NCI-H345 (cell line): Measurements from ENCODE around the gene TBC1D22A.

ENCODE experiments used
- DNase-seq: peaks from one replicate; lab custom pipeline; 2025; lab: John Stamatoyannopoulos, UW

Gene TBC1D22A

GRCh38 chr22:46795845-46796565, 33.6 kb downstream of the TBC1D22A start:
- no peak for DNase-seq

- no peak for DNase-seq
Observed at GRCh38 chr22:46796566-46797195, 34.2 kb downstream of the TBC1D22A start.

- no peak for DNase-seq
Observed at GRCh38 chr22:46797355-46797754, 34.9 kb downstream of the TBC1D22A start.

DNA sequence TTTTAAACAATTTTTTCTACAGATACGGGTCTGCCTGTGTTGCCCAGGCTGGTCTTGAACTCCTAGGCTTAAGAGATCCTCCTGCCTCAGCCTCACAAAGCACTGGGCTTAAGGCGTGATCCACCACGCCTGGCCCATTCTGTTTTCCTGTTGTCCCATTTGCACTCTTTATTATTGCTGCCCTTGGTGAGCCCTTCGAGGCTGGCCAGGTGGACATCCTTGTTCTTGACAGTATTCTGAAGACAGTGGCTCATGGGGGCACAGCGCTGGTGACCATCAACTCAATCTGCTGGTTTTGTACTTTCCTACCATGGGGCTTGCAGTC, 35.6 kb downstream of the TBC1D22A start:
- no peak for DNase-seq

DNA sequence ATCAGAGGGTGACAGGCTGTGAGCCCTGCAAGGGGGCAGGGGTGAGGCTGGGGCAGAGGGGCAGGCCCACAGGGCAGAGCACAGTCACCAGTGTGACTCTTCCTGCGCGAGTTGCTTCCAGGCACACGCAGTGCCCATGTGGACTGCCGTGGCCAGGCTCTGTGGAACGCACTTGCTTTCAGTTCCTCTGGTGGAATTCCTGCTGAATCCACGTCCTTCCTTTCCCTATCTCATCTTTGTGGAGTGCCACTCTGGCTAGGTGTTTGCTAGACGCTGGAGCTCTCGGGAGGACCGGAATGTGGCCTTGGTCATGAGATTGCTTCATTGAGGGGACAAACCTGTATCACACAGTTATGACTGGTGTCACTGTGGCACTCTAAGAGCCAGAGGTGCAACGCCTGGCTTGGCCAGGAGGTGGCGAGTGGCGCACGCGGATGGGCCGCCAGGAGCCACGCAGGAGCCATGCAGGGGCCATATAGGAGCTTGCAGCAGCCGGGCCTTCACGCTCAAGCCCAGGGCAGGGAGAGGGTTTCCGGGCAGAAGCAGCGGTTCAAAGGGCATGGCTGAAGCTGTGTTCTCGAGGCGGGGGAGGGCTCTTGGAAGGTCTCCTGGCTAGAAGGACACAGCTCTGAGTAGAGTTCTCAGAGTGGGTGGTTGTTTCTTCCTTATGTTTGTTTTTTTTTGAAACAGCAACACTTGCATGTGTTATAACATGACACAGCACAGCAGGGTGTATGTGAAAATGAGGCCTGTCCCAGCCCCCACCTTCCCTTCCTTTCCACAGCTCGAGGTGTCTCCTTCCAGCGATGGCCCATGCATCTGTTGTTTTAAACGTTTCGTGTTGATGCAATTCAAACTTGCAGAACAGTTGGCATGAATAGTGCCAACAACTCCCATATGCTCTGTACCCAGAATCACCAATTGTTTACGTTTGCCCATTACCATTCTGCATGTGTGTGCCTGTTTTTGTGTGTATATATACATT, 36.2 kb downstream of the TBC1D22A start:
- peak; percentile 55 for DNase-seq

DNA sequence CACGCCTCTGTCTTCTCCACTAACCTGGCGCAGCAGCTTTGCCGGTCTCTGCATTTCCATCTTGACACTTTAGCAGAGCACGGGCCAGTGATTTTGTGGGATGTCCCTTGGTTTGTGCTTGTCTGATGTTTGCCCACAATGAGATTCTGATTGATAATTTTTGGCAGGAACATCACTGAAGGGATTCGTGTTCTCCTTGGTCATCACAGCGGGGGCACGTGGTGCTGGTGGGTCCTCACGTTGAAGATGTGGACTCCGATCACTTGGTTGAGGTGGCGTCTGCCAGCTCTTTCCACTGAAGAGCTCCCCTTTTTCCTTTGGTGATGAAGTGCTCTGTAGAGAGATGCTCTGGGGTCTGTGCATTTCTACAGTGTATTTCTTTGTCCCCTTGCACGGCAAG, 37.2 kb downstream of the TBC1D22A start:
- no peak for DNase-seq

DNA sequence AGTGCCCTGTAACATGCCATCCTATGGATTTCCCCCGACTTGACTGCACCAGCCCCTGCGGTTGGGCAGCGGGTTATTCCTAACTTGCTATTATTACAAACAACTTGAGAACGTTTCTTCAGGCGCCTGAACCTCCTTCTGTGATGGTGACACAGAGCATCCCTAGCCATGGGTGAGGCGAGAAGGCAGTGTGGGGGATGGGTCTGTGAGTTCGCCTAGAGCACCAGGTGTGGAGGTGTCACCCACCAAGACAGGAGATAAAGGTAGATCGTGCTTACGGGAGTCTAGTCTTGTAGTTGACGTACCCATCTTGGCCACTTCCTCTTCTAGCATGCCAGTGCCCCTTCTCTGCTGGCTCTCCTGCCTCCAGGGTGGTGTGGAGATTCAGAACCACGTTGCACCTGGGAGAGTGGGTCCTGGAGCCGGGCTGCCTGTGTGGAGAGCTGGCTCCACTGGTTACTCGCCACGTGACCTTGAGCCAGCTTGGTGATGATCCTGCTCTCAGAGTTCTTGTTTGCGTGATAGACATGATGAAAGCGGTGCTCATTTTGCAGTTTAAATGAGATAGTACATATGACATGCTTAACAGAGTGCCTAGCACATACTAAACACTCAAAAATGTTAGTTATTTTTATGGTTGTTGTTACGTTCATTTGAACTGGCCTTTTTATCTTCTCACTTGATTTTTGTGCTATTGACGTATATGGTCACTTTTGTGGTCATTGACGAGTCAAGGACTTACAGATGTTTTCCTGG, 37.8 kb downstream of the TBC1D22A start:
- no peak for DNase-seq

GRCh38 chr22:46801331-46801811, 38.9 kb downstream of the TBC1D22A start:
- DNase-seq: peak; percentile 82

DNA sequence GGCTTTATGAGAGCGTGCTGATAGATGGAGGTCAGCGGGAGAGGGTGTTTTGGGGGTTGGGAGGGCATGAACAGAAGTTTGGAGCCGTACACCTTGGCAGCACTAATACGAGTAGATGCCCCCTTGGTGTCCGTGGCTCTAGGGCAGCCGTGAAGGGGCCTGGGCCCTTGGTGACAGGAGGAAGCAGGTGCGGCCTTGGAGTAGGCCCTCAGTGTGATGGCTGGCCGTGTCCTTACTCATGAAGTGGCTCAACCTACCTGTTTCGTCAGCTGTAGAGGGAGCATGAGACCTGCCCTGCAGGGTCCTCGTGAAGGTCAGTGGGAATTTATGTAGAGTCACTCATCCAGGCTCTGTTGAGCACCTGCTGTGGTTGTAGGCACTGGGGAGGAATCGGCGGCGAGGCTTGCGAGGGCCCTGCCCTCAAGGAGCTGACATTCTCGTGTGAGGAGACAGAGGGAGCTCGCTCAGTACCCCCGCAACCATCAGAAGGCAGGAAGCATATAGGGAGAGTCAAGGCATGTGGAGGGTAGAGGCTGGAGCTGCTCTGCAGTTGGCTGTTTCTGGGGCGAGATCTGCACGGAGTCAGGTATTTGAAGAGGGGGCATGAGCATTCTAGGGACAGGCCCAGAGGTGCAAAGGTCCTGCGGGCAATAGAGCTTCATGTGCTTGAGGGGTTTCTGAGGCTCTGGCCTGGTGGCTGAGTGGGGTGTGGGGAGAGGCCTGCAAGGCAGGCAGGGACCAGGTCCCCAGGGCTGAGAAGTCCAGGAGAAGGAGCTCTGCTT, 39.6 kb downstream of the TBC1D22A start:
- no peak for DNase-seq

DNA sequence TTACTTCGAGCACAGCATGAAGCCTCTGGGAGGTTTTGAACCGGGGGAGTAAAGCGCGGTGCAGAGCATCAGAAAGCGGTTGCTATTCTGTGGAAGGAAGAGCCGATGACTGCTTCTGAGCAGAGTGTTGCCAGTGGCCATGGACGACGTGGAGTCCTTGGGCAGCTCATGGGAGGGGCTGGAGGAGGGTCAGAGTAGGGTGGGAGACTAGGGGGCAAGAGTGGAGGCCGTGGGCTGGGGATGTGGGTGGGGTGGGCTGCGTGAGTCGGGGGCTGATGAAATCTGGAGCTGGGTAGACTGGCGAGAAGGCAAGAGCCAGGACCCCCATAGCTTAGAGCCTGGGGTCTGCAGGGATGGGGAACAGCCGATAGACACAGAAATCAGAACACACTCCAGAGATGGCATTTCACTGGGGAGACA, 40.2 kb downstream of the TBC1D22A start:
- DNase-seq: no peak

GRCh38 chr22:46803031-46803880, 40.8 kb downstream of the TBC1D22A start:
- DNase-seq: peak; percentile 23

GRCh38 chr22:46803936-46804335, 41.5 kb downstream of the TBC1D22A start:
- DNase-seq: no peak

- DNase-seq: no peak
Observed at GRCh38 chr22:46806794-46807193, 44.3 kb downstream of the TBC1D22A start.

GRCh38 chr22:46807458-46807857, 45.0 kb downstream of the TBC1D22A start:
- DNase-seq: no peak

DNA sequence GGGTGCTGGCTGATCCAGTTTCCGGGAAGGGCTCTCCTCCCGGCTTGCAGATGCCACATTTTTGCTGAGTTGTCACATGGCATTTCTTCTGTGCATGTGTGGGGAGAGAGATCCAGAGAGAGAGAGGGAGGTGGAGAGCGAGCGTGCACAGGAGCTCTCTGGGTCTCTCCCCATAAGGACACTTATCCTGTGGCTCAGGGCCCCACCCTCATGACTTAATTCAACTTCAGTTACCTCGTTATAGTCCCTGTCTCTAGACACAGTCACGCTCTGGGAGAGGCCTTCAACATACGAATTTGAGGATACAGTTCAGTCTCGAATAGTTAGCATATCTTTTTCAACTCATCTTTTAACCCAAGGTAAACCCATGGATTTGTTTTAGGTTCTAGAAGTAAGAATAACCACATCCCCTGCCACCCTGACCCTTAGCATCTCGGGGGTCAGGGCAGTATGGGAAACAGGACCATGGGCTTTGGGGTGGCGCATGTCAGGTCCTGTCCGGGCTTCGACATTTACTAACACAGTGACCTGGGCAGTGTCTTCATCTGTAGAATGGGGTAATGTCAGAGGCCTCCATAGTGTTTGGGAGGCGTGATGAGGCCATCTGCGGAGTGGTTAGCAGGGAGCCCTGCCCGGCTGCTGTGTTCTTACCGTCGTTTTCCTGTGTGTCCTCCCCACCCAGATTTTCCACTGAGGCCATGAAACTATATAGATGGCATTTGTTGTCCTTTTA, 46.9 kb downstream of the TBC1D22A start:
- DNase-seq: no peak

- no peak for DNase-seq
Observed at GRCh38 chr22:46810856-46811786, 48.7 kb downstream of the TBC1D22A start.

DNA sequence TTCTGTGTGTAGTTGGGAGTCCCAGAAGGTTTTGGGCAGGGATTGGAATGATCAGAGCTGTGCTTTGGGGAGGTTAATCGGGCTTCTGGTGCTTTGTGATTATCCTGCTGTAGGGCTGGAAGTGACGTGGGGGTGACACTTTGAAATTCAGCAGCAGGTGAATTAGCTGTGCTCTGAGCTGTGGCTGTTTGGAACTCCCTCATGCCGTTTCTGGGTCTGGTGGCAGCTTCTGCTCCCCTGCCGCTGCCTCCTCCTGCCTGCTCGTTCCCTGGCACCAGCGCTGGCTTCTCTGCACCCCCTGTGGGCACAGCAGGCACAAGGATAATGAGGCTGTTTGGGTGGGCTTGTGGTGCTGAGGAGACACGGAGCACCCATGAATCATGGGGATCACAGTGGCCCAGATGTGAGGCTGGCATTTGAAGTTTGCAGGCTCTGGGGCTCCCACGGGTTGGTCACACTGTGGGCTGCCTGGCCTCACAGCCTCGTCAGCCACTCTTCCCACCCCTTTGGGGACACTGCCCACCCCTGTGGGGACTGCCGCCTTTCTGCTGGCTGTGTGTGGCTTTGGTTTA, 49.7 kb downstream of the TBC1D22A start:
- no peak for DNase-seq

DNA sequence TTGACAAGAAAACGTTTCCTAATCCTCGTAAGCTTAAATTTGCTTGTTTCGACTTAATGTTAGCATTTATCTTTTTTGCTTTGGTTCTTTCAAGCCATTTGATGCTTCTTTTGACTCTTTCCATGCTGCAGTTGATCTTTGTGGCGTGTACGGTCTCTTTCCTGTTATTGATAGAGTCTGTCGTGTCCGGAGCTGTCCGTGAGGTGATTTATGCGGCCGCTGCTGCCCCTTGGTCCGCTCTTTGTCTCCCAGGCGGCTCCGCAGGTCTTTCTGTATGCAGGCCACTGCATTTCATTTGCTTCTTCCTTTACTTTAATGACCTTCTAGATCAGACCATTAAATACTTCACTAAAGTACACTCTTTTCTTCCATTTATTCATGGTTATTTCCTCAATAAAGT, 50.3 kb downstream of the TBC1D22A start:
- no peak for DNase-seq
